IMR-90 (cell line): ENCODE data around the gene PSG7. TPM values are rescaled to one million over a fixed set of nuclear protein-coding genes. Genes with fewer than 3 reads are reported as not detected.
"Not testable (repeated sequence)": the region's sequence is repeated elsewhere in the genome, so short reads cannot be mapped to it uniquely, and the experiment has no call there.

Experiments used
- ATAC-seq: fragments of 200-7000 bp; cut with Tn5 transposase; 2 replicates; pipeline ENCODE4 v1.9.1; 2020; ENCODE audit warnings: low read depth, mild to moderate bottlenecking, moderate library complexity
- BruUV-seq: library from RNA; stranded (reverse); fragments of 400-500 nt; replicated peaks from 2 replicates; lab custom pipeline; 2021; lab: Mats Ljungman, UMichigan
- CTCF ChIA-PET: fragments of 300-600 bp; formaldehyde crosslinking; extraction: SDS; loops from one replicate; lab custom pipeline; 2021; ENCODE audit warnings: antibody characterized with exemption; lab: Yijun Ruan, JAX
- POLR2A ChIA-PET: fragments of 300-600 bp; sonication (Branson Sonifier 250); formaldehyde crosslinking; loops from one replicate; lab custom pipeline; 2022; ENCODE audit warnings: antibody characterized with exemption; ENCODE audit not compliant: unreplicated experiment; lab: Charles Lee
- DNase-seq: peaks from one replicate; pipeline ENCODE4 v3.0.0; 2013
- H2AFZ ChIP-seq: replicated peaks from 2 replicates; pipeline ENCODE3; 2013; ENCODE audit warnings: low read length, mild to moderate bottlenecking; ENCODE audit not compliant: poor library complexity
- H2AK5ac ChIP-seq: 2 replicates; pipeline ENCODE4 v1.6.1; 2013; ENCODE audit warnings: low read depth, low read length, inconsistent platforms
- H2AK9ac ChIP-seq: replicated peaks from 2 replicates; pipeline ENCODE3; 2013; ENCODE audit warnings: mild to moderate bottlenecking, low read depth, low read length, moderate library complexity; ENCODE audit not compliant: poor library complexity
- H2BK120ac ChIP-seq: 2 replicates; pipeline ENCODE4 v1.6.1; 2013; ENCODE audit warnings: low read depth, low read length, inconsistent platforms
- H2BK15ac ChIP-seq: 3 replicates; pipeline ENCODE4 v1.6.1; 2013; ENCODE audit warnings: low read depth, low read length, inconsistent platforms
- H2BK20ac ChIP-seq: 2 replicates; pipeline ENCODE4 v1.6.1; 2013; ENCODE audit warnings: low read depth, mild to moderate bottlenecking, inconsistent platforms, low read length, moderate library complexity
- H2BK5ac ChIP-seq: 2 replicates; pipeline ENCODE4 v1.6.1; 2013; ENCODE audit warnings: mild to moderate bottlenecking, low read depth, low read length, inconsistent platforms; ENCODE audit not compliant: poor library complexity, severe bottlenecking
- H3K14ac ChIP-seq: replicated peaks from 2 replicates; pipeline ENCODE4 v1.6.1; 2013; ENCODE audit warnings: low read depth, low read length, inconsistent platforms
- H3K18ac ChIP-seq: 2 replicates; pipeline ENCODE4 v1.6.1; 2013; ENCODE audit warnings: low read depth, low read length, control low read depth
- H3K23ac ChIP-seq: 2 replicates; pipeline ENCODE4 v1.6.1; 2013; ENCODE audit warnings: low read depth, low read length, inconsistent platforms
- H3K27ac ChIP-seq: 2 replicates; pipeline ENCODE4 v1.5.1; 2013; ENCODE audit warnings: mild to moderate bottlenecking, control low read depth, low read length; ENCODE audit not compliant: insufficient read depth
- H3K27me3 ChIP-seq: 2 replicates; pipeline ENCODE4 v1.6.1; 2013; ENCODE audit warnings: low read length; ENCODE audit not compliant: control insufficient read depth, insufficient read depth
- H3K36me3 ChIP-seq: 2 replicates; pipeline ENCODE4 v1.6.1; 2013; ENCODE audit warnings: low read length, mixed read lengths; ENCODE audit not compliant: control insufficient read depth, insufficient read depth
- H3K4ac ChIP-seq: 2 replicates; pipeline ENCODE4 v1.6.1; 2013; ENCODE audit warnings: low read depth, low read length, inconsistent platforms
- H3K4me1 ChIP-seq: 2 replicates; pipeline ENCODE4 v1.6.1; 2013; ENCODE audit warnings: low read length, mixed read lengths; ENCODE audit not compliant: control insufficient read depth, insufficient read depth
- H3K4me2 ChIP-seq: 2 replicates; pipeline ENCODE4 v1.6.1; 2013; ENCODE audit warnings: low read depth, mild to moderate bottlenecking, control low read depth, low read length, moderate library complexity
- H3K4me3 ChIP-seq: 2 replicates; pipeline ENCODE4 v1.5.1; 2013; ENCODE audit warnings: low read depth, mild to moderate bottlenecking, control low read depth, low read length, moderate library complexity; ENCODE audit not compliant: insufficient read depth
- H3K56ac ChIP-seq: 2 replicates; pipeline ENCODE4 v1.6.1; 2013; ENCODE audit warnings: low read length, inconsistent platforms; ENCODE audit not compliant: insufficient read depth; ENCODE audit errors: extremely low read depth
- H3K79me1 ChIP-seq, 2 experiments: 2 replicates each; pipeline ENCODE4 v1.6.1; 2013; ENCODE audit warnings: low read length in 2 of 2, inconsistent platforms in 1 of 2, low read depth in 1 of 2
- H3K9ac ChIP-seq: 2 replicates; pipeline ENCODE4 v1.6.1; 2013; ENCODE audit warnings: low read depth, low read length, control low read depth
- H3K9me1 ChIP-seq: 2 replicates; pipeline ENCODE4 v1.6.1; 2013; ENCODE audit warnings: low read length, inconsistent platforms; ENCODE audit not compliant: insufficient read depth
- H3K9me3 ChIP-seq: 2 replicates; pipeline ENCODE4 v1.6.1; 2013; ENCODE audit warnings: low read length; ENCODE audit not compliant: control insufficient read depth, insufficient read depth
- H4K20me1 ChIP-seq: 2 replicates; pipeline ENCODE4 v1.6.1; 2013; ENCODE audit warnings: low read length, inconsistent platforms; ENCODE audit not compliant: insufficient read depth
- H4K5ac ChIP-seq: 2 replicates; pipeline ENCODE4 v1.6.1; 2013; ENCODE audit warnings: mild to moderate bottlenecking, low read depth, low read length, control low read depth
- H4K8ac ChIP-seq, 2 experiments: 2 replicates each; pipeline ENCODE4 v1.6.1; 2013; ENCODE audit warnings: low read depth in 2 of 2, low read length in 2 of 2, control low read depth in 1 of 2, inconsistent platforms in 1 of 2
- H4K91ac ChIP-seq: 2 replicates; pipeline ENCODE4 v1.6.1; 2013; ENCODE audit warnings: low read depth, low read length, inconsistent platforms; ENCODE audit not compliant: insufficient read depth
- WGBS, 2 experiments: methylation state at CpG; one replicate each; pipeline versions ENCODE4 v1.1.5 to v1.1.7; 2013; ENCODE audit warnings: missing lambda C conversion rate in 2 of 2; ENCODE audit not compliant: insufficient read length in 1 of 2; ENCODE audit errors: extremely low coverage in 2 of 2; 5-methylcytosine and 5-hydroxymethylcytosine counted together
- dilution Hi-C: fragments of 300-500 bp; cut with HindIII; formaldehyde crosslinking; loops from one replicate; pipeline ENCODE4 v1.14.3; 2018; ENCODE audit warnings: low sequenced_read_pairs; ENCODE audit not compliant: unreplicated experiment
- in situ Hi-C: fragments of 300-500 bp; cut with MboI; formaldehyde crosslinking; loops from 3 replicates; pipeline ENCODE4 v1.14.3; 2019; ENCODE audit warnings: low sequenced_read_pairs, inconsistent platforms, mixed read lengths
- intact Hi-C: fragments of 100-400 bp; cut with micrococcal nuclease; formaldehyde crosslinking; loops from 2 replicates; pipeline ENCODE4 v1.10.0; 2022
- polyA plus RNA-seq, 3 experiments: library from polyadenylated mRNA; depleted of rRNA; stranded (reverse); fragments of >200 nt; gene quantifications; 2 replicates each; pipeline ENCODE4 v1.2.3, GENCODE V29; 2012; ENCODE audit warnings: low replicate concordance in 1 of 3
- total RNA-seq: library from RNA; depleted of rRNA; stranded (reverse); fragments of >200 nt; gene quantifications from 2 replicates; pipeline ENCODE4 v1.2.3, GENCODE V29; 2012

PSG7 gene
- total and polyA plus RNA-seq, 2 of the 4 experiments (the other 2 are of a cell fraction) = under 0.01 to 0.26 TPM

DNA sequence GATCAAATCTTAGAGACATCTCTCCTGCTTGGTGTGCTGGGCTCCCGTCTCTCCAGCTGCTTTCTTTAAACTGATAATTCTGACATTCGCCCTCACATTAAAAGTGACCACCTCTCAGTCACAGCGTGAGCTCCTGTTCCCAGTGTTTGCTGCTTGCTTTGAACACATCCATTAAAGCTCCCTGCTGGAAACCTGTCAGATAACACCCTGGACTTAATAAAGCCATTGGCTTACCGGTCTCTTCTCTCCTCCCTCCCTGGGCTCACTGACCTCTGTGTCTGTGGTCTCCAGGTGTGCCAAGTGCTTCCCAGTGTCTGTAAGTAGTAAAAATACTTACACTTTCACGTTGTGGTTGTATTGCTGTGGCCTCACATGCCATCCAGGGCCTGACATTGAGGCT, 55.0 kb downstream of the PSG7 start:
- WGBS, 2 experiments = 70% methylated on average over 3 of the region's 5 CpGs; no CpG with 5 or more reads in 1 of the 2 experiments
- not testable (repeated sequence) for DNase-seq

More for the DNA sequence above, 55.0 kb downstream of the PSG7 start:
- Histone ChIP-seq H4K91ac (peak overlapping the region; percentile 52), H3K14ac (peak overlapping the region; percentile 29; the same call in 1 of the 2 replicates), H4K5ac (peak overlapping the region; percentile 83; the same call in 1 of the 2 replicates), H3K23ac (0 out of 2 replicates have a peak overlapping the region, but pooled peaks have one; percentile 8), H2AK5ac (peak overlapping the region; percentile 87), H2BK20ac (peak overlapping the region; percentile 61), H2BK120ac (peak overlapping the region; percentile 65), H4K8ac (peak overlapping the region; percentile 65 to 72), H2BK15ac (peak overlapping the region; percentile 79; the same call in 1 of the 3 replicates), H3K18ac (peak overlapping the region; percentile 80; the same call in 1 of the 2 replicates), H3K4ac (peak overlapping the region; percentile 37)
- H3K79me1 ChIP-seq, CTCF ChIA-PET, H3K9ac ChIP-seq, BruUV-seq, H3K9me3 ChIP-seq, H3K4me3 ChIP-seq, POLR2A ChIA-PET, H3K4me2 ChIP-seq, H3K4me1 ChIP-seq, intact Hi-C loops, ATAC-seq, H2AFZ ChIP-seq, in situ Hi-C loops, H3K27me3 ChIP-seq, dilution Hi-C loops, H3K56ac ChIP-seq, H2AK9ac ChIP-seq, H2BK5ac ChIP-seq, H3K27ac ChIP-seq, H3K36me3 ChIP-seq, H4K20me1 ChIP-seq, H3K9me1 ChIP-seq: not testable (repeated sequence)
